Measurements from ENCODE around the gene IP6K1.

GRCh38 chr3:49792371-49793150, 6.2 kb upstream of the IP6K1 start:
- TF ChIP-seq CTCF (IDR thresholded peaks at IDR 0.05) (no peak), POLR2A (IDR thresholded peaks at IDR 0.05) (no peak), EP300 (IDR thresholded peaks at IDR 0.05) (no peak)
